ENCODE data around the gene LEFTY1.
"Not testable (repeated sequence)": the region's sequence is repeated elsewhere in the genome, so short reads cannot be mapped to it uniquely, and the experiment has no call there.

LEFTY1 gene

GRCh38 chr1:225850370-225850769 is 38.6 kb downstream of the LEFTY1 start:
- in situ Hi-C loops (cut with MboI; ENCODE audit: low sequenced_read_pairs), result no loop called here

- in situ Hi-C loops (cut with MboI; ENCODE audit: low sequenced_read_pairs), result no loop called here
Observed at GRCh38 chr1:225849925-225850324, 39.0 kb downstream of the LEFTY1 start.

DNA sequence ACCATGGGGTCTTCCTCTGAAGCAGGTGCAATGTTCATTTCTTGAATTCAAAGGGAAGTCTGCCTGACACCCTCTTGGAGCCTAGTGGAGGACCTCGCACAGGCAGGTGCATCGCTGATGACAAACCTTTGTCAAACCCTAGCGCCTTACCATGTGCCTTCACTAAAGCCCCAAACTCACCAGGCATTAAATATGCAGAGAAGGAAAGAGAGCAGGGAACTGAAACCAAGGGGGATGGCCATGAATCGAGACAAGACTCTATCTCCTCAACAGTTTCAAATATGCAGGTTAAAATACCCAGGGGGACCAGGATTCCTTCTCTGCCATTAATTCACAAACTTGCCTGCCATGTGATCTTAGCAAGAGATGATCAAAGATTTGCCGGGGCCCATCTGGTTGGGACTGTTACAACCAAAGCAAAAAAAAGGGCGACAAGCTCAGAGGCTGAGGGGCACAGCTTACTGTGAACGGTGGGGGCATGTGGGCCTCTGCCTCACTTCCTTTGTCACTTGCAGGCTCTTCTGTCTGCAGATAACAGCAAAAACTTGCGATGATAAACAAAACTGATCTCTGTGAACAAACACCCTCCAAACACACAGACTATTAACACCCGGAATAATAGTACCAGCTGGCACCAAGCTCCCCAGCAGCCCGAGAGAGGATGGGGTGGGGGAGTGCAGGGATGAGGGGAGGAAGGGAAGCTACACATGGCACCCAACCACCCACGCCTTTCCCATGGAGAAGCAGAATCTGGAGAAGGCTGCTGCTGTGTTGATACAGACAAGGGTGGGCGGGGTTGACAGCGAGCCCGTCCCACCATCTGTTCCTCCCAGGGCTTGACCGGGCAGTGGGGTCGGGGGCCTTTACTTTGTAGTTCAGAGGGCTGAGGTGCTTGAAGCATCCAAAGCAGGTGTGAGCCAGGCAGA is 40.7 kb downstream of the LEFTY1 start:
- in situ Hi-C loops (cut with MboI; ENCODE audit: low sequenced_read_pairs), result no loop called here

DNA sequence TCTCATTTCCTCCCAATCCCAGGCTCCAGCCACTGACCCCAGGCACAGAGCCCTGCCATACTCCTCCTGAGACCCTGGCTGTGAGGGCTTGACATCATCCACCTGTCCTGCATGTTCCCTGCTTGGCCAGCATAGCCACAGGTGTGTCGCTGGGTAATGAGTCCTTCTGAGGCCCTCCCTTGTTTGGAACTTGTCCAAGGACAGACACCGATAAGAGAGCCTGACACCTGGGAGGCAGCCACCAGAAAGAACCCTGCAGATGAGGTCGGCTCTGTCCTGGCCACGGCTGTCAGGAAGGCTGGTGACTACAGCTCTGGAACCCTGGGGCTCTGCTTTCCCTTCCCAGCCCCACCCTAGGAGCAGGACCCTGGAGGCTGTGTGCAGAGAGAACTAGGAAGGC is 41.3 kb downstream of the LEFTY1 start:
- in situ Hi-C loops (cut with MboI; ENCODE audit: low sequenced_read_pairs), result no loop called here

GRCh38 chr1:225846331-225847310 is 42.3 kb downstream of the LEFTY1 start:
- in situ Hi-C loops (cut with MboI; ENCODE audit: low sequenced_read_pairs), result no loop called here

GRCh38 chr1:225845571-225846259 is 43.2 kb downstream of the LEFTY1 start:
- in situ Hi-C loops (cut with MboI; ENCODE audit: low sequenced_read_pairs), result no loop called here

GRCh38 chr1:225845097-225845496 is 43.8 kb downstream of the LEFTY1 start:
- in situ Hi-C loops (cut with MboI; ENCODE audit: low sequenced_read_pairs), result no loop called here

DNA sequence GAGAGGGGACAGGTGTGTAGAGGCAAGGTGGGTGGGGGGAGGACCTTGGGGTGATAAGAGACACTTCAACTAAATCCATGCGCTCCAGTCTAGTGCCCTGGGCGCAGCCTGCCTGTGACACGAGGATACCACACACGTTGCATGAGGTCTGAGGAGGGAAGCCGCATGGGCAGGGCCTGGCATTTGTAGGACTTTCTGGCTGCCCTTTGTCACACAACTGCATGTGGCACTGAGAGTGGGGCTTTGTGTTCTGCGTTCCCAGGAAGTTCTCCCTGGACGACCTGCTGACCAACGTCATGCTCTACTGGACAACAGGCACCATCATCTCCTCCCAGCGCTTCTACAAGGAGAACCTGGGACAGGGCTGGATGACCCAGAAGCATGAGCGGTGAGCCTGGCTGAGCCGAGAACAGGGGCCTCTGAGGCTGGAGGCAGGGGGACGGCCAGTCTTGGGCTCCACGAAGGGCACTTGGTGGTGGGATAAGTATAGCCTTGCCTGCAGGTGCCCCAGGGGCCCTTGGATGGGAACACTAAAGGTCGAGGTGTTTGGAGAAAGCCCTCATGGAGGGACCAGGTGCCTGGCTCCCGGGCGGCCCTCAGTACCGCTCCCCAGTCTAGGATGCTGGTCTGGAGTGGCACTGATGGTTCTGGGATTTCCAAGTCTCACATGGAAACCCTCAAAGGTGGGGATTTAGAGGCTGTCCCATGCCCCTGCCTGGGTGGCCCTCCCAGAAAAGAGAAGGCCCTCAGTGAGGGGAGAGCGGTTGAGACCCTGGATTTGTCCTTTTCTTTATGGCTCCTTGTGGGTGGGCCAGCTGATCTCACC is 44.5 kb downstream of the LEFTY1 start:
- in situ Hi-C loops (cut with MboI; ENCODE audit: low sequenced_read_pairs), result no loop called here

- in situ Hi-C loops (cut with MboI; ENCODE audit: low sequenced_read_pairs), result no loop called here
Observed at GRCh38 chr1:225843426-225843795, 45.5 kb downstream of the LEFTY1 start.

- in situ Hi-C loops (cut with MboI; ENCODE audit: low sequenced_read_pairs), result no loop called here
Observed at GRCh38 chr1:225842788-225843425, 46.0 kb downstream of the LEFTY1 start.

- in situ Hi-C loops (cut with MboI; ENCODE audit: low sequenced_read_pairs), result no loop called here
Observed at GRCh38 chr1:225842074-225842473, 46.9 kb downstream of the LEFTY1 start.

DNA sequence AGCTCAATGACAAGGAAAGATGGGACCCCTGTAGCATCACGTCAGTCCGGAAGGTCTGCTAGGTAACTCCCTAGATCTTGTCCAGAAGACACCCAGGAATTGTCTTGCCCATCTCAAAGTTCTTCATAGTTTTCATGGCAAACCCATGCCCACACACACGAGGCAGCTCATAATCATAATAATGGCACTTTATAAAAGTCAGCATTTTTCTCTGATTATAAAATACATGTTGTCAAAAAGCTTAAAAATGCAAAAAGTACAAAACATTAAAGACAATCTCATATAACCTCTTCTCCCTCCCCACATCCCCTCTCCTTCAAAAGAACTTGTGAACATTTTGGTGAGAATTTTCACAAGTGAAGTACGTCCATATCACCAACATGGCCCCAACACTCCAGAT is 48.2 kb downstream of the LEFTY1 start:
- in situ Hi-C loops (cut with MboI; ENCODE audit: low sequenced_read_pairs), result no loop called here

DNA sequence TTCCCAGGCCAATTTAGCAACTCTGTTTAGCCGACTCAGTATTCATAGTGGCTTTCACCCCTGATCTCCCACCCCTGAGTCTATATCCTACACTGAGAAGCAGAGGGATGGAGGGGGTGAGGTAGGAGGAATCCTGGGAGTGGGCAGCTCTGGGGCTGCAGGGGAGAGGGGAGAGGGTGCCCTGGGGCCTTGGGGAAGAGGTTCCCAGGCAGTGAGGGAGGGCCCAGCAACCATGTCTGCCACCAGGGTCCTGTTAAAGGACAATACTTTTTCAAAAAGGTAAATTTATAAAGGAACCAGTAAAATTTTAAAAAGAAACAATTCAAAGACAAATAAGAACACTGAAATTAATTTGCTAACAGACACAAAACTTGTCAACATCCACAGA is 48.7 kb downstream of the LEFTY1 start:
- in situ Hi-C loops (cut with MboI; ENCODE audit: low sequenced_read_pairs), result no loop called here

DNA sequence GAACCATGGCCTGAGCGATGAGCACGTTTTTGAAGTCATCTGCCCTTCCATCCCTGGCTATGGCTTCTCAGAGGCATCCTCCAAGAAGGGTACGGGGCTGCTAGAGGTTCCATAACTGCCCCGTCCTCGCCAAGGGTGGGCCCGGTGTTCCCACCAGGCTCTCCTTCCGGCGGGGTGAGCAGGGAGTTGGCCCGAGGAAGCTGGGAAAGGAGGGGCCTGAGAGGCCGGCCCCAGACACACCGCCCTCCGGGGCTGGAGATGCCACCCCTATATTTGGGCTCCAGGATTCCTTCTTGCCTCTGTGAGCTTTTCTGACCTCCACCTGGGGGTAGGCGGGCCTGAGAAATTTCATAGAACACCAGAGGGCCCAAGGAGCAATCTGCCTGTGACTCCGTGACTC is 50.2 kb downstream of the LEFTY1 start:
- in situ Hi-C loops (cut with MboI; ENCODE audit: low sequenced_read_pairs), result no loop called here

DNA sequence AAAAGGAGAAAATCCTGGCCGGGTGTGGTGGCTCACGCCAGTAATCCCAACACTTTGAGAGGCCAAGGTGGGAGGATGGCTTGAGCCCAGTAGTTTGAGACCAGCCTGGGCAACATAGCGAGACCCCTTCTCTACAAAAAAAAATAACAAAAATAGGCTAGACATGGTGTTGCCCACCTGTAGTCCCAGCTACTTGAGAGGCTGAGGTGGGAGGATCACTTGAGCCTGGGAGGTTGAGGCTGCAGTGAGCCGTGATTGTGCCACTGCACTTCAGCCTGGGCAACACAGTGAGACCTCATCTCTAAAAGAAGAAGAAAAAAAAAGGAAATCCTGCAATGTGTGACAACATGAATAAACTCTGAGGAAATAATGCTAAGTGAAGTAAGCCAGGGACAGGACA is 52.6 kb downstream of the LEFTY1 start:
- in situ Hi-C loops (cut with MboI; ENCODE audit: low sequenced_read_pairs), result not testable (repeated sequence)

All from hTERT RPE-1 (cell line).